HL-60/S4 (cell line): ENCODE measurements around the gene SLC13A2.

ENCODE experiments used
- in situ Hi-C: fragments of 300-500 bp; cut with MboI; formaldehyde crosslinking; loops from 2 replicates; pipeline ENCODE4 v1.14.3; 2022; ENCODE audit warnings: low sequenced_read_pairs

Gene SLC13A2

DNA sequence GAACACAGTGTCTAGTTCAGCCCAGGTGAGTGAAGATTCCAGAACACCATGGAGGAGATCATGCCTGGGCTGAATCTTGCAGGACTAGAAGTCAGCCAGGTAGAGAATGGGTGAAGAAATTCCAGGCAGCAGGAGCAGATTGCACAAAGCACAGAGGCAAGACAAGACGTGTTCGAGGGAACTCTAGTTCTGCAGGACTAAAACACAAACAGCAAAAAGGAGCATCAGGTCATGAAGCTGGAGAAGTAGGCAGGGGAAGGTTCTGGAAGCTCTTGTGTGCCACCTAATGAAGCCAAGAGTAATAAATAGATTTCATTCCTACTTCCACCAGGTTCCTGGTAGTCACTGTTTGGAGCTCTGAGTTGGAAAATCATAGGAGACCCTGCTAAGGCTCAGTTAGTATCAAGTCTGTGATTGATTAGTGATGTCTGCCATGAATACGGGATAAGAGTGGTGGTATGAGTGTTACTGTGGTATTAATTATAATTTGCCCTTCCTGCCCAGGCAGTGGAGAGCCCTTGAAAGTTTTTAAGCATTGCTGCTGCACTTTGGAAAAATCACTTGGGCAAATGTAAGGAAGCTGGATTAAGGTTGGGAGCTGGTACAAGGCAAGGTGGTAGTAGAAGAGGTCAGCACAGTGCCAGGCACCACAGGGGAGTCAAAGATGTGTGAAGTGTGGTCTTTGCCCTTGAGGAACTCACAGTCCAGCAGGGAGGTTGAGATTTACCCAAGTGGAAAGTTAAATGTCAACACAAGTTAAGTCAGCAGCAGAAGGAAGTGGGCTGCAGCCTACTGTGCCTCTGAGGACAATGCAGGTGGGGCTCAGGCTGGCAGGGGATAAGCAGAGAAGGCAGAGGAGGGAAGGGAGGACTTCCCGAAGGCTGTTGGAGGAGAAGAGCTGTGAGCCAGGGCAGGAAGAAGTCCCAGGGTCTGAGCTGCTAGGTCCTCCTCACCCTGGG lies 19.2 kb downstream of the SLC13A2 start:
- in situ Hi-C loops = no loop called here

- in situ Hi-C loops = no loop called here
Measured at GRCh38 chr17:28493460-28493859, 20.0 kb downstream of the SLC13A2 start.

GRCh38 chr17:28494445-28495188 lies 21.2 kb downstream of the SLC13A2 start:
- in situ Hi-C loops = no loop called here

DNA sequence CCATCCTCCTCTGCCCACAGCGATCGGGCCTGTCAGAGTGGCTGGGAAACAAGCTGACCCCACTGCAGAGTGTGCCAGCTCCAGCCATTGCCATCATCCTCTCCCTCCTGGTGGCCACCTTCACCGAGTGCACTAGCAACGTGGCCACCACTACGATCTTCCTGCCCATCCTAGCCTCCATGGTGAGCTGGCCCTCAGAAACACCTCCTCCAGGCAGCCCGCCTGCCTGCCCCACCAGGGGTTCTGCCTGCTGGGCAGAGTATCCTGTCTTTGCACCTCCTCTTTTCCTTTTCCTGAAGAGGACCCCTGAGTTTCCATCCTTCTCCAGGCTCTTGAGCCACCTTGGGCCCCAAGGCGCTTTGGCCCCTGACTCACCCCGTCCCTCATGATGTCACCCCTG lies 22.2 kb downstream of the SLC13A2 start:
- in situ Hi-C loops = no loop called here

DNA sequence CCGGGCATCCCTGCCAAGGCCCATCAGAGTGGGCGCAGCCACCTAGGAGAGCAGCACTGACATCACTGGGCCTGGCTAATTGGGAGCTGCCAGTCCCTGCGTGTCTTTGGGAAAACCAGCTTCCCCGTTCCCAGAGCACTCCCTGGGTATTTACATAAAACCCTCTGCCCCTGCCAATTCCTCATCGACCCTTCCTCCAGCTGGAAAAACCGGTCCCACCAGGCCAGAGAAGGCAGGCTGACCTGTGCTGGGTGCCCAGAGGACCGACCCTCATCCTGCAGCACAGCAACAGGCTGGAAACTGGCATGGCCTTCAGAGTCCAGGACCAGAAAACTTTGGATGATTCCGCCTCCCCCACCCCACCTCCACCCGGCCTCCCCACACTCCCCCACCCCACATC lies 24.5 kb downstream of the SLC13A2 start:
- in situ Hi-C loops = no loop called here

- in situ Hi-C loops = no loop called here
Measured at GRCh38 chr17:28498652-28499363, 25.4 kb downstream of the SLC13A2 start.

- in situ Hi-C loops = no loop called here
Measured at GRCh38 chr17:28499364-28499664, 25.9 kb downstream of the SLC13A2 start.

GRCh38 chr17:28499684-28500357 lies 26.4 kb downstream of the SLC13A2 start:
- in situ Hi-C loops = loop anchor here (25.0 kb wide), 1 partner anchor 88 kb away; the partner anchor contains the start of gene SLC46A1

DNA sequence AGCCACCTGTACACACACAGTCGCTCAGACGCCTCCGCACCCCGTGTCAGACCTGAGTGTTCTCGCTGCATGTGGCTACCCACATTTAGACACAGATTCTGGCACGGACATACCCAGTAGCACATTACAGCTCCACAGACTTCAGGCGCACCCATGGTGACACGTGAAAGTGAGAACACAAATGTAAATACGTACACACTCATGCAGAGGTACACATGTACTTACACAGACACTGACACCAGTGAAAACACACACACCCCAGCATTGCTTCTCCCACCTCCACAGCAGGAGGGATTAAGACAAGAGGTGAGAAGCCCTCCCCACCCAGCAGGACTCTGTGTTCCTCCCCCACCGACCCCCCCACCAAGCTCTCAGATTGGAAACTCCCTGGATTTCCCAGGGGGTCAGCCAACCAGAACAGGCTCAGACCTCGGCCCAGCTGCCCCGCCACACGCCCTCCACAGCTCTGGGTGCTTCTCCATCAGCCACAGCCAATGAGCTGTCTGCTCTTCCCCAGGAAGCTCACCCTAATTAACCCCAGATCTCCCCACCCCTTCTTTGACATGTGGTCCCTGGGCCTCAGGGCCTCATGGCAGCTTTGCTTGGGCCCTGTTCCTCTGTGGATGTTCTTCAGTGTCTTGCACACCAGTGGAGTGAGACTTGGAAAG lies 27.4 kb downstream of the SLC13A2 start:
- in situ Hi-C loops = loop anchor here (25.0 kb wide), 1 partner anchor 89 kb away; the partner anchor contains the start of gene SLC46A1

DNA sequence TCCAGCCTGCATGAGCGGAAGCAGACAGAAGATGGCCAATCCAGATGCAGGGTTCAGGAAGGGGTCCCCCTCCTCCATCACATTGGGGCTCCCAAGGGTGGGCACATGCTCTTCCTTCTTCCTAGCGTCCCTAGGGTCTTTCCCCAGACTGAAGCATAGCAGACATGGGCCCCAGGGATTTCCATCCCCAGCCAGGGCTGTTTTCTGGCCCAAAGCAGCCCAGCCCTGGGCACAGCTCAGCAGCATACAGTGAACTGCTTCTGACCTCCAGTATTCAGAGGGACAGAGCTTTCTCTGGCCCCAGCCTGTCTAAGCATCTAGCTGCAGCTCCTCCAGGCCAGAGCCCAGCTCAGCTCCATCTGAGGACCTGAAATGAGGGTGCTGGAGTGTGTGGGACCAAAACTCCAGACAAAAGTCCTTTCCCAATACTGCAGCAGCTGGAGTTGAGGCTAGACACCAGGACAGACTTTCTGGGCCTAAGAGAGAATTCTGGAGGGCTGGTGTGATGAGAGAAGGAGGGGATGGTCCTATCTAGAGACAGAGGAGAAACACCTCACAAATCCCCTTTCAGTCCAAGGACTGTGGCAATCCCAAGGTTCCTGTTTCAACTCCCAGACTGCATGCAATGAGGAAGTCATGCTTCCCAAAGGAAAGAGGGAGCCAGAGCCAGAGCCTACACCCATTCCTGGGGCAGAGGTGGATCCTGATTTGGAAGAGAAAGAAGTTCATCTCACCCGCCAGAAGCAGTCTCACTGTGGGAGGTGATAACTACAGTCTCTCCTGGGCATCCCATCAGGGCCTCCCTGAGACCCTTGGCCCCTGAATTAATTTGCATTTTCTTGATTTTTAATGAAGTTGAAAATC lies 28.2 kb downstream of the SLC13A2 start:
- in situ Hi-C loops = loop anchor here (25.0 kb wide), 1 partner anchor 89 kb away; the partner anchor contains the start of gene SLC46A1

GRCh38 chr17:28503420-28503819 lies 30.0 kb downstream of the SLC13A2 start:
- in situ Hi-C loops = loop anchor here (25.0 kb wide), 1 partner anchor 91 kb away; the partner anchor contains the start of gene SLC46A1

DNA sequence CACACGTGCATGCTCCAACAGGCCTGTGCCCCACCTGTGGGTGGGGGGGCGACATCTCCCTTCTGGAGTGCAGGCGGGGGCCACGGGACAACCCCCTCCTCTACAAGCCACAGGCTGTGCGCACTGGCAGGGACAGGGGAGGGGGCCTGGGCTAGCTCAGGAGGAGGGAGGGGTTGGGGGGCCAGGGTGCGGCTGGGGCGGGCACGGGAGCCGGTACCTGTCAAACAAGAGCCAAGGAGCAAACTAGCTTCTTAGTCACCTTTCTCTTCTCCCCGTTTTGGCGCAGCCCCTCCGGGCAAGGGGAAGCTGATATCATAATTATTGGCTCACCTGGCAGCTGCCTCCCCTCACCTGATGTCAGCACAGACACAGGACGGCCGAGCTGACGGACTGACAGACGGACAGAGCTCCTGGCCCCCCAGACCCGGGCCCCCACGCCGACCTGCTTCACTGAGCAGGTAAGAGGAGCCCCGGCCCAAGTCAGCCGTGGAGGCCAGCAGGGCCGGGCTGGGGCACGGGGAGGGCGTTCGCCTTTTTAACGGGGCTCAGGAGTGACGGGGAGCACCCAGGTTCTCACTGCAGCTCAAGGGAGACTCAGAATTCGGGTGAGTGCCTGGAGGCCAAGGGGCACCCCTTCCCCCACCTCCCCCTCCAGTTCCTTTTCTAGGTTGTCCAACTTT lies 32.7 kb downstream of the SLC13A2 start, which contains the start of gene FOXN1:
FOXN1 (plus strand) TSS at position 363 of the 680 bp plus-strand sequence. CDS start 17,622 bp downstream, outside the sequence.
- in situ Hi-C loops = loop anchor here (25.0 kb wide), 1 partner anchor 94 kb away; the partner anchor contains the start of gene SLC46A1

DNA sequence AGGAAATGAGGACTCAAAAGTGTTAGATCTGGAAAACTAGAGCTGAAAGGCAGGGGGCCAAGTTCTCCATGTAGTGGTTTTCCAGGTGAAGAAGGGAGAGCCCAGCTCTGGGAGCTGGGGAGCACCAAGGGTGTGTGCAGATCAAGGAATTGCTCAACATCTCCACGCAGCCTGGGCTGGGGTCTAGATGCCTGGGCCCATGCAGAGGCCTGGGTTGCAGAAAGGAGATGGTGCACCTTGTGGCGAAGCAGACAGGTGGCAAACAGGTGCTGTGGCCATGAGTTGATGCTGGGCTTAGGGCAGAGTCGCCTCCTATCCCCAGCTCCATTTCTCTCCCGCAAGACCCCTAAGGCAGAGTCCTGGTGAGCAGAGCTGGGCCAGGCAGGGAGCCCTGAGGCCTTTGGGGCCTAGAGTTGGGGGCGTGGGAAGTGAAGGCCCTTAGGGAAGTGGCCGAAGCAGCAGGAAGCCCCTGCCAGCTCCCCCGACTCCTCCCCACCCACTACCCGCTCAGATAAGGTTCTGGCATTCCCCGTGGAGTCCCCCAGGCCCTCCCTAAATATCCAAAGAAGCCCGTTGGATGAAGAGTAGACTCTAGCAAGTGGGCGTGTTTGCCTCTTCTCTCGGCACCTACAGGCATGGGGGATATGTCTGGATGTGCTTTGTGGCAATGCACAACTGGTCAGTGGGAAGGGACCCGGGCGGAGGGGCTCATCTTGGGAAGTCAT lies 33.5 kb downstream of the SLC13A2 start:
- in situ Hi-C loops = loop anchor here (25.0 kb wide), 1 partner anchor 95 kb away; the partner anchor contains the start of gene SLC46A1

DNA sequence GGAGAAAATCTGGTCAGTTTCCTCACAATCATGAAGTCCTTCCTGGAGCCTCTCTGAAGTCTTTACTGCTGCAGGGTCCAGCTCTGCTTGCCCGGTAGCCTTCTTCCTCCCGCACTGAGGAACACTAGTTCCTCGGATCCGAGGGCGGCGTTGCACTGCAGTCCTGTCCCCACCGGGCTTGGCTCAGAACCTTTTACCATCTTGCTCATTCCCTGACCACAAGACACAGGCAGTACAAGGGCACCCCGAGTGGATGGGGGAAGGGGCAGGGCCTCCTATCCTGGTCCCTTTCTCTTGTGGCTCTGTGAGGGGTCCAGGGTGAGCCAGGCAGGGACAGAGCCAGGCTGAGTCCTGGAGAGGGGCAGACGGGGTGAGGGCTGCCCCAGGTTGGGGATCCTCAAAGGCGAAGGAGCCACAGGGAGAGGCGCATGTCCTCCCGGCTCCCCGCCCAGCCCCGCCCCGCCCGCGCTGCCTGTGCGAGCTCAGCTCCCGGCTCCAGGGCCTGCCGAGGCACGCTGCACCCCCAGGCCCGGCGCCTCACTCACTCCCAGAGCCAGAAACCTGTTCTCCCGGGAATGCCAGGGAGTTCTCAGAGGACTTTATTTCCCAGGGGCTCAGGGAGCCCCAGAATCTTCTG lies 34.2 kb downstream of the SLC13A2 start:
- in situ Hi-C loops = loop anchor here (25.0 kb wide), 1 partner anchor 95 kb away; the partner anchor contains the start of gene SLC46A1

DNA sequence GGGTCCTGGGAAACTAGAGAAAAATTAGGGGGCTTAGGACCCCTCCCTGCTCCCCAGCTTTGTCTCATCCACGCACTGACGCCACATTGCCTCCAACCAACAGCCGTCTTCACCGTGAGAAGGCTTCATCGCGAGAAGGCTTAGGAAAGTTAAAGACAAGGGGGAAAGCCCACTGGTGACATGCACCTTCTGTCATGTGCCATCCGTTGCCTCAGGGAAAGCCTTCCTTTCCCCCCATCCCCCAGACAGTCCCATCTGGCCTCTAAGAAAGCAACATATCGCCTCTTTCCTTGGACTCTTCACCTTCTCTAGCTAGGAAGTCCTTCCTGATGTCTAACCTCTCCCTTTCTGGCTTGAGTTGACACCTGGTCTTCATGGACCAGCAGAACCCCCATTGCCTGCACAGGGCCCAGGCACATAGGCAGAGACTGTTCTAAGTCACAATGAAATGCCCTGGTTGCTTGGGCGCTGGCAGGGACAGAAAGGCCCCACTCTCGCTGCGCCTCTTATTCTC lies 34.8 kb downstream of the SLC13A2 start:
- in situ Hi-C loops = loop anchor here (25.0 kb wide), 1 partner anchor 96 kb away; the partner anchor contains the start of gene SLC46A1

DNA sequence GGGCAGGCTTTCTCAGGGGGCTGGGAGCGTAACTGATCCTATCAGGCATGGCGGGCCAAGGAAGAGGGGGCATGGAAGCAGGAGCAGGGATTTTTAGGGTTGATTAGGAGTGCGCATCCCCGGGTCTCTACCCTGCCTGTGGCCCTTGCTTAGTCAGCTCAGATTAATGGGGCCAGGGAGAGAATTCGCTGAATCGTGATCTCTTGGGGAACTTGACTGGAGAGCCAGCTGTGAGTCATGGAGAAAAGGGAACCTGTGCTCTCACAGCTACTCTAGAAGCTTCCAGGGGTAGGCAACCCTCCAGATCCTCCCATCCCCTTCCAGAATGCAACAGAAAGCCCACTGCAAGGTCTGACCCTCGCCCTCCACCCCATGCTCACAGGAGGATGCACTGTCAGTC lies 36.3 kb downstream of the SLC13A2 start:
- in situ Hi-C loops = loop anchor here (25.0 kb wide), 1 partner anchor 97 kb away; the partner anchor contains the start of gene SLC46A1
